Nephron (organoid): Measurements from ENCODE around the gene EXOC6.
A peak's percentile ranks its signal among the peaks of the same experiment; 100 is the strongest.

ENCODE experiments used
- H3K27ac Mint-ChIP-seq, 3 experiments: 2 replicates each; pipeline ENCODE4 v1.8.0; 2020; ENCODE audit warnings: mixed read lengths in 3 of 3, mild to moderate bottlenecking in 2 of 3, moderate library complexity in 1 of 3
- H3K27me3 Mint-ChIP-seq: 2 replicates; pipeline ENCODE4 v1.8.0; 2021; ENCODE audit warnings: low read depth, mild to moderate bottlenecking, moderate library complexity, mixed read lengths
- H3K36me3 Mint-ChIP-seq: 2 replicates; pipeline ENCODE4 v1.8.0; 2020; ENCODE audit warnings: low read depth, mixed read lengths
- H3K4me1 Mint-ChIP-seq: 2 replicates; pipeline ENCODE4 v1.8.0; 2020; ENCODE audit warnings: mixed read lengths
- H3K4me3 Mint-ChIP-seq, 3 experiments: 2 replicates each; pipeline ENCODE4 v1.8.0; 2020; ENCODE audit warnings: mild to moderate bottlenecking in 3 of 3, mixed read lengths in 3 of 3, moderate library complexity in 2 of 3
- H3K9me3 Mint-ChIP-seq: 2 replicates; pipeline ENCODE4 v1.8.0; 2020; ENCODE audit warnings: mixed read lengths
- CTCF ChIP-seq, 3 experiments: fragments of 200-600 bp; sonication (generic); IDR thresholded peaks; one replicate each; pipeline ENCODE4 v1.5.0; 2021; ENCODE audit warnings: antibody characterized with exemption in 3 of 3; ENCODE audit not compliant: unreplicated experiment in 3 of 3

The EXOC6 gene

GRCh38 chr10:92837456-92837855 is 10.9 kb upstream of the EXOC6 start:
- TF ChIP-seq CTCF (IDR thresholded peaks at IDR 0.05; ENCODE audit: unreplicated experiment in 3 of 3), result no peak
- no peaks in the 10 kb centered on the region for H3K9me3 Mint-ChIP-seq
- no peaks in the 10 kb centered on the region for H3K36me3 Mint-ChIP-seq
- H3K27ac Mint-ChIP-seq, result no peak overlapping the region
- peaks cover 3% of the 10 kb centered on the region for H3K27me3 Mint-ChIP-seq
- peaks cover 30% of the 10 kb centered on the region for H3K4me1 Mint-ChIP-seq
- no peak overlapping the region for H3K4me3 Mint-ChIP-seq

GRCh38 chr10:92839191-92840085 is 8.9 kb upstream of the EXOC6 start:
- H3K27ac Mint-ChIP-seq, result peak overlapping the region in 2 of 3 experiments; percentile 31 to 60
- no peaks in the 10 kb centered on the region for H3K27me3 Mint-ChIP-seq
- peaks cover 20% of the 10 kb centered on the region for H3K4me1 Mint-ChIP-seq
- H3K36me3 Mint-ChIP-seq, result no peaks in the 10 kb centered on the region
- no peak overlapping the region for H3K4me3 Mint-ChIP-seq
- no peaks in the 10 kb centered on the region for H3K9me3 Mint-ChIP-seq
- TF ChIP-seq CTCF (IDR thresholded peaks at IDR 0.05; ENCODE audit: unreplicated experiment in 3 of 3), result no peak

- no peak overlapping the region for H3K27ac Mint-ChIP-seq
- no peaks in the 10 kb centered on the region for H3K36me3 Mint-ChIP-seq
- peak overlapping the region in 1 of 3 experiments; percentile 23 for H3K4me3 Mint-ChIP-seq
- H3K4me1 Mint-ChIP-seq, result peaks cover 29% of the 10 kb centered on the region
- no peak for TF ChIP-seq CTCF (IDR thresholded peaks at IDR 0.05; ENCODE audit: unreplicated experiment in 3 of 3)
- no peaks in the 10 kb centered on the region for H3K27me3 Mint-ChIP-seq
- no peaks in the 10 kb centered on the region for H3K9me3 Mint-ChIP-seq
These were observed 3.6 kb upstream of the EXOC6 start for GRCh38 chr10:92844746-92845145.

- Mint-ChIP-seq H3K4me3 (peak overlapping the region in 2 of 3 experiments; percentile 4 to 99), H3K27ac (no peak overlapping the region), H3K4me1 (peaks cover 28% of the 10 kb centered on the region), H3K9me3 (no peaks in the 10 kb centered on the region), H3K36me3 (no peaks in the 10 kb centered on the region), H3K27me3 (no peaks in the 10 kb centered on the region)
- no peak for TF ChIP-seq CTCF (IDR thresholded peaks at IDR 0.05; ENCODE audit: unreplicated experiment in 3 of 3)
These were observed 2.4 kb upstream of the EXOC6 start for GRCh38 chr10:92845921-92846320.

GRCh38 chr10:92846344-92846743 is 2.0 kb upstream of the EXOC6 start:
- peaks cover 24% of the 10 kb centered on the region for H3K4me1 Mint-ChIP-seq

More at GRCh38 chr10:92846344-92846743, 2.0 kb upstream of the EXOC6 start:
- Mint-ChIP-seq H3K27ac (peak overlapping the region in 1 of 3 experiments; percentile 16), H3K9me3 (no peaks in the 10 kb centered on the region), H3K36me3 (no peaks in the 10 kb centered on the region), H3K27me3 (no peaks in the 10 kb centered on the region), H3K4me3 (peak overlapping the region; percentile 47 to 99 (median 98))
- no peak for TF ChIP-seq CTCF (IDR thresholded peaks at IDR 0.05; ENCODE audit: unreplicated experiment in 3 of 3)
